WTC11 (cell line): ENCODE results near the gene PIEZO1. TPM values are rescaled to one million over a fixed set of nuclear protein-coding genes. Genes with fewer than 3 reads are reported as not detected.

Experiments
- ATAC-seq: fragments of 200-7000 bp; cut with Tn5 transposase; 2 replicates; pipeline ENCODE4 v1.10.0; 2021; ENCODE audit warnings: mild to moderate bottlenecking, moderate library complexity
- CTCF ChIA-PET: fragments of 300-600 bp; sonication (Branson Sonifier 250); formaldehyde crosslinking; loops from one replicate; lab custom pipeline; 2021; ENCODE audit warnings: antibody characterized with exemption; lab: Charles Lee
- POLR2A ChIA-PET: fragments of 350-600 bp; sonication (Branson Sonifier 250); formaldehyde crosslinking; loops from one replicate; lab custom pipeline; 2021; ENCODE audit warnings: antibody characterized with exemption; lab: Charles Lee
- DNase-seq: peaks from one replicate; pipeline ENCODE4 v3.0.0; 2021; ENCODE audit warnings: low spot score
- H3K27ac Mint-ChIP-seq: 2 replicates; pipeline ENCODE4 v1.8.0; 2021; ENCODE audit warnings: mixed read lengths
- H3K27me3 Mint-ChIP-seq: 2 replicates; pipeline ENCODE4 v1.8.0; 2021; ENCODE audit warnings: low read depth, mild to moderate bottlenecking, moderate library complexity, mixed read lengths
- H3K36me3 Mint-ChIP-seq: 2 replicates; pipeline ENCODE4 v1.8.0; 2021; ENCODE audit warnings: mixed read lengths
- H3K4me1 Mint-ChIP-seq: 2 replicates; pipeline ENCODE4 v1.8.0; 2022; ENCODE audit warnings: mixed read lengths
- H3K4me3 Mint-ChIP-seq: 2 replicates; pipeline ENCODE4 v1.8.0; 2021; ENCODE audit warnings: mild to moderate bottlenecking, moderate library complexity, mixed read lengths
- H3K9me3 Mint-ChIP-seq: 2 replicates; pipeline ENCODE4 v1.8.0; 2021; ENCODE audit warnings: mixed read lengths
- AFF4 ChIP-seq: sonication (generic); formaldehyde crosslinking; IDR thresholded peaks from 2 replicates; pipeline ENCODE4 v1.8.1; 2023; ENCODE audit warnings: mild to moderate bottlenecking, missing genetic modification reagents, borderline replicate concordance
- ATF6 ChIP-seq: sonication (generic); formaldehyde crosslinking; IDR thresholded peaks from 2 replicates; pipeline ENCODE4 v1.8.1; 2023; ENCODE audit warnings: mild to moderate bottlenecking, missing genetic modification reagents
- CBFB ChIP-seq: sonication (generic); formaldehyde crosslinking; IDR thresholded peaks from 2 replicates; pipeline ENCODE4 v1.8.1; 2022; ENCODE audit warnings: mild to moderate bottlenecking, low read depth, missing genetic modification reagents
- CDX4 ChIP-seq: fragments of 250-450 bp; sonication (Bioruptor Pico); IDR thresholded peaks from 2 replicates; pipeline ENCODE4 v1.9.0; 2021; ENCODE audit warnings: moderate library complexity, mild to moderate bottlenecking, inconsistent platforms, borderline replicate concordance
- EMX1 ChIP-seq: fragments of 250-450 bp; sonication (Bioruptor Pico); IDR thresholded peaks from 2 replicates; pipeline ENCODE4 v1.8.0; 2021; ENCODE audit warnings: mild to moderate bottlenecking
- ERG ChIP-seq: fragments of 250-450 bp; sonication (Bioruptor Pico); IDR thresholded peaks from 2 replicates; pipeline ENCODE4 v1.8.0; 2021; ENCODE audit warnings: mild to moderate bottlenecking
- ESRRA ChIP-seq: sonication (generic); formaldehyde crosslinking; IDR thresholded peaks from 2 replicates; pipeline ENCODE4 v1.8.1; 2022; ENCODE audit warnings: mild to moderate bottlenecking, missing genetic modification reagents, borderline replicate concordance
- FOXP1 ChIP-seq: sonication (generic); formaldehyde crosslinking; IDR thresholded peaks from 2 replicates; pipeline ENCODE4 v1.8.0; 2022; ENCODE audit warnings: missing genetic modification reagents, mild to moderate bottlenecking, moderate library complexity, borderline replicate concordance
- GRHL2 ChIP-seq: fragments of 250-450 bp; sonication (Bioruptor Pico); IDR thresholded peaks from 2 replicates; pipeline ENCODE4 v1.8.0; 2022; ENCODE audit warnings: mild to moderate bottlenecking, moderate library complexity; ENCODE audit not compliant: insufficient replicate concordance, severe bottlenecking
- KAT7 ChIP-seq: sonication (generic); formaldehyde crosslinking; IDR thresholded peaks from 2 replicates; pipeline ENCODE4 v1.8.1; 2023; ENCODE audit warnings: missing genetic modification reagents, mild to moderate bottlenecking, borderline replicate concordance
- MXD4 ChIP-seq: fragments of 250-450 bp; sonication (Bioruptor Pico); IDR thresholded peaks from 2 replicates; pipeline ENCODE4 v1.8.0; 2021; ENCODE audit warnings: mild to moderate bottlenecking, moderate library complexity, borderline replicate concordance
- NFE2L1 ChIP-seq: sonication (generic); formaldehyde crosslinking; IDR thresholded peaks from 2 replicates; pipeline ENCODE4 v1.8.1; 2023; ENCODE audit warnings: missing genetic modification reagents
- SMAD3 ChIP-seq: sonication (generic); formaldehyde crosslinking; IDR thresholded peaks from 2 replicates; pipeline ENCODE4 v1.8.0; 2022; ENCODE audit warnings: missing genetic modification reagents, mild to moderate bottlenecking, borderline replicate concordance
- SMAD4 ChIP-seq: sonication (generic); formaldehyde crosslinking; IDR thresholded peaks from 2 replicates; pipeline ENCODE4 v1.8.0; 2022; ENCODE audit warnings: mild to moderate bottlenecking, missing genetic modification reagents
- SOX15 ChIP-seq: fragments of 250-450 bp; sonication (Bioruptor Pico); IDR thresholded peaks from 2 replicates; pipeline ENCODE4 v1.9.0; 2021; ENCODE audit warnings: mild to moderate bottlenecking
- USF1 ChIP-seq: sonication (generic); formaldehyde crosslinking; IDR thresholded peaks from 2 replicates; pipeline ENCODE4 v1.8.0; 2022; ENCODE audit warnings: mild to moderate bottlenecking, missing genetic modification reagents
- ZBTB21 ChIP-seq: sonication (generic); formaldehyde crosslinking; IDR thresholded peaks from 2 replicates; pipeline ENCODE4 v1.8.1; 2023; ENCODE audit warnings: mild to moderate bottlenecking, missing genetic modification reagents, borderline replicate concordance
- ZNF317 ChIP-seq: sonication (generic); formaldehyde crosslinking; IDR thresholded peaks from 2 replicates; pipeline ENCODE4 v1.8.1; 2023; ENCODE audit warnings: low read depth, mild to moderate bottlenecking, moderate library complexity, missing genetic modification reagents, borderline replicate concordance
- ZNF416 ChIP-seq: fragments of 250-450 bp; sonication (Bioruptor Pico); IDR thresholded peaks from 2 replicates; pipeline ENCODE4 v1.9.0; 2021; ENCODE audit warnings: mild to moderate bottlenecking, inconsistent platforms
- ZNF671 ChIP-seq: fragments of 250-450 bp; sonication (Bioruptor Pico); IDR thresholded peaks from 2 replicates; pipeline ENCODE4 v1.8.0; 2021; ENCODE audit warnings: mild to moderate bottlenecking
- total RNA-seq: library from RNA; stranded (reverse); gene quantifications from 3 replicates; pipeline ENCODE4 v1.2.3, GENCODE V29; 2021
- TF ChIP-seq, protein P1 (sequence below): sonication (generic); formaldehyde crosslinking; IDR thresholded peaks from 2 replicates; pipeline ENCODE4 v1.8.0; 2022; ENCODE audit warnings: mild to moderate bottlenecking, missing genetic modification reagents
- TF ChIP-seq, protein P2 (sequence below): sonication (generic); formaldehyde crosslinking; IDR thresholded peaks from 2 replicates; pipeline ENCODE4 v1.8.1; 2022; ENCODE audit warnings: missing genetic modification reagents, borderline replicate concordance

The PIEZO1 gene
- total RNA-seq, 1 experiment from 2014 or later: 71.3 TPM

GRCh38 chr16:88727871-88728270 lies 57.1 kb downstream of the PIEZO1 start:
- DNase-seq (no peak), ATAC-seq (no peak)
- POLR2A ChIA-PET: no interaction called here
- TF ChIP-seq CBFB (CRISPR knock-in tag) (no peak), KAT7 (no peak), ZNF671 (no peak), GRHL2 (CRISPR knock-in tag) (no peak), CDX4 (CRISPR knock-in tag) (no peak), ZBTB21 (CRISPR knock-in tag) (no peak), NFE2L1 (no peak), ZNF317 (CRISPR knock-in tag) (no peak), SMAD4 (CRISPR knock-in tag) (no peak)
- TF ChIP-seq, protein P1, sequence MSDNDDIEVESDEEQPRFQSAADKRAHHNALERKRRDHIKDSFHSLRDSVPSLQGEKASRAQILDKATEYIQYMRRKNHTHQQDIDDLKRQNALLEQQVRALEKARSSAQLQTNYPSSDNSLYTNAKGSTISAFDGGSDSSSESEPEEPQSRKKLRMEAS: no peak
- TF ChIP-seq, protein P2, sequence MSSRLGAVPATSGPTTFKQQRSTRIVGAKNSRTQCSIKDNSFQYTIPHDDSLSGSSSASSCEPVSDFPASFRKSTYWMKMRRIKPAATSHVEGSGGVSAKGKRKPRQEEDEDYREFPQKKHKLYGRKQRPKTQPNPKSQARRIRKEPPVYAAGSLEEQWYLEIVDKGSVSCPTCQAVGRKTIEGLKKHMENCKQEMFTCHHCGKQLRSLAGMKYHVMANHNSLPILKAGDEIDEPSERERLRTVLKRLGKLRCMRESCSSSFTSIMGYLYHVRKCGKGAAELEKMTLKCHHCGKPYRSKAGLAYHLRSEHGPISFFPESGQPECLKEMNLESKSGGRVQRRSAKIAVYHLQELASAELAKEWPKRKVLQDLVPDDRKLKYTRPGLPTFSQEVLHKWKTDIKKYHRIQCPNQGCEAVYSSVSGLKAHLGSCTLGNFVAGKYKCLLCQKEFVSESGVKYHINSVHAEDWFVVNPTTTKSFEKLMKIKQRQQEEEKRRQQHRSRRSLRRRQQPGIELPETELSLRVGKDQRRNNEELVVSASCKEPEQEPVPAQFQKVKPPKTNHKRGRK (CRISPR knock-in tag): no peak
- Mint-ChIP-seq H3K9me3 (no peaks in the 10 kb centered on the region), H3K36me3 (no peaks in the 10 kb centered on the region), H3K27ac (no peak overlapping the region), H3K4me3 (no peak overlapping the region), H3K4me1 (no peaks in the 10 kb centered on the region), H3K27me3 (no peaks in the 10 kb centered on the region)
- CTCF ChIA-PET: interaction anchor here (4.0 kb wide), 1 partner anchor 10 kb away, joined by 21 read pairs; no protein-coding TSS in a partner anchor

DNA sequence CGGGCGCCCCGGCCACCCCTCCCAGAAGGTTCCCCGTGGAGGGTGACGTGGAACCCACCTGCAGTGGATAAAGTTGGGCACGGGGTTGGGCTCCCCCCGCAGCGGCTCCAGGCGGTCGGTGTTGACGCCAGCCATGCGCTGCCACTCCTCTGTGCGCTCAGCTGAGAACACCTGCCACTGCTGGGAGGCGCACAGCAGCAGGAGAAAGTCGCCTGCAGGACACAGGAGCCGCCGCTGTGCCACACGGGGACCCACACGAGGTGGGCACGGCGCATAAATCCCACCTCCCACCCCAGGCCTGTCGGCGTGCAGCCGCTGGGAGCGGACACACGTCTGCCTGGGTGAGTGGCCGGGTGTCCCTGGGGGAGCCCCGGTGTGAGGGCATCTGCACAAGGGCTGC lies 58.0 kb downstream of the PIEZO1 start:
- no peak for ATAC-seq

More for the DNA sequence above, 58.0 kb downstream of the PIEZO1 start:
- ChIA-PET CTCF (interaction anchor here (0.6 to 4.0 kb wide), 2 partner anchors 10 to 18 kb away, joined by 3 to 21 read pairs; no protein-coding TSS in a partner anchor), POLR2A (no interaction called here)
- no peaks in the 10 kb centered on the region for H3K4me1 Mint-ChIP-seq
- DNase-seq: no peak
- TF ChIP-seq ATF6 (CRISPR knock-in tag) (no peak), ERG (no peak), SOX15 (CRISPR knock-in tag) (no peak), ESRRA (CRISPR knock-in tag) (no peak), USF1 (CRISPR knock-in tag) (no peak), EMX1 (CRISPR knock-in tag) (no peak), AFF4 (CRISPR knock-in tag) (no peak), SMAD3 (CRISPR knock-in tag) (no peak), ZBTB21 (CRISPR knock-in tag) (no peak), FOXP1 (CRISPR knock-in tag) (no peak), MXD4 (CRISPR knock-in tag) (no peak), ZNF416 (CRISPR knock-in tag) (no peak)
- no peaks in the 10 kb centered on the region for H3K27me3 Mint-ChIP-seq
- no peaks in the 10 kb centered on the region for H3K36me3 Mint-ChIP-seq
- H3K9me3 Mint-ChIP-seq: no peaks in the 10 kb centered on the region
- H3K27ac Mint-ChIP-seq: no peak overlapping the region
- no peak overlapping the region for H3K4me3 Mint-ChIP-seq
